Measurements from ENCODE around the gene OR5M3. TPM values are rescaled to one million over a fixed set of nuclear protein-coding genes. Genes with fewer than 3 reads are reported as not detected.

Gene OR5M3
- total and polyA plus RNA-seq, 2 donors: not detected

DNA sequence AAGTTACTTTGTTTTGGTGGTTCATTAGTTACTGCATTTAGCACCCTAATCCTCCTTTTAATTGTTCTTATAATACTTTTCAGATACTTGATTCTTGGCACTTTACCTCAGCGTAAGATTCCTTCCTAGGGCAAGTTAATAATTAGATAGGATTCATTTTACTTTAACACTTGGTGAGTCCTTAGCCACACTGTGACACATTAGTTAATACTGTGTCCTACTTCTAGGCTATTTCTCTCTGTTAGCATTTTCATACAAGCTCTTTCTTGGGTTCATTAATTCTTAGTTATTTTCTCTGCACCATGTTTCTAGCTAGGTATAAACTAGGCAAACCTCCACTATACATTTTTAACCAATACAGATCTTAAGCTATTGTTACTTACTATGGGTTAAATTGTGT, 16.1 kb downstream of the OR5M3 start:
- DNase-seq (ENCODE audit: low read depth in 6 of 9, low spot score in 9 of 9): no peak
- Histone ChIP-seq H3K27me3 (ENCODE audit: control insufficient read depth in 2 of 2, insufficient read depth in 1 of 2, low read length in 1 of 2) (no peaks in the 10 kb centered on the region), H3K27ac (ENCODE audit: low read depth in 1 of 2, low read length in 1 of 2) (no peak overlapping the region), H3K36me3 (ENCODE audit: control insufficient read depth in 2 of 2, insufficient read depth in 2 of 2, low read length in 1 of 2) (no peaks in the 10 kb centered on the region), H3K4me3 (ENCODE audit: low read length in 2 of 2) (no peak overlapping the region), H3K4me1 (ENCODE audit: control insufficient read depth in 2 of 2, insufficient read depth in 2 of 2, low read length in 2 of 2) (no peaks in the 10 kb centered on the region), H3K9me3 (ENCODE audit: control insufficient read depth in 2 of 2, insufficient read depth in 1 of 2, low read length in 1 of 2) (no peaks in the 10 kb centered on the region)
- WGBS: 95% methylated on average over 1 of the region's 1 CpG

DNA sequence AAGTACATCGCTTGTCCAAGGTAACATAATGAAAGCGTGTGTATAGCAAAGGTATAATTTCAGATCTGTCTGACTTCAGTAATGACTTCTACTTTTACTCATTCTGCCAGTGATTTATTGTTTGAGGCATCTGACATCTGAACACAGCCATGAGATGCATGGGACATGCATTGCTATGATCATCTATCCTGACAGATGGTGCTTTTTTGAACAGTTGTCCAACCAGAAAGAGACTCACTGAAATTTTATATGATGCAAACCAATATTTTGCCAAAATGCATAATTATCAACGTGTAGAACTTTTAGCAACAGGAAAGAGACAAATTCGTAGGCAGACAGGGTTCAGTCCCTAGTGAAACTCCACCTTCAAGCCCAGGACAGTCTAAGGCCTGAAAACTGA, 19.6 kb downstream of the OR5M3 start:
- Histone ChIP-seq H3K4me3 (ENCODE audit: low read length in 2 of 2) (no peak overlapping the region), H3K36me3 (ENCODE audit: control insufficient read depth in 2 of 2, insufficient read depth in 2 of 2, low read length in 1 of 2) (no peaks in the 10 kb centered on the region), H3K9me3 (ENCODE audit: control insufficient read depth in 2 of 2, insufficient read depth in 1 of 2, low read length in 1 of 2) (no peaks in the 10 kb centered on the region), H3K27me3 (ENCODE audit: control insufficient read depth in 2 of 2, insufficient read depth in 1 of 2, low read length in 1 of 2) (no peaks in the 10 kb centered on the region), H3K4me1 (ENCODE audit: control insufficient read depth in 2 of 2, insufficient read depth in 2 of 2, low read length in 2 of 2) (no peaks in the 10 kb centered on the region), H3K27ac (ENCODE audit: low read depth in 1 of 2, low read length in 1 of 2) (no peak overlapping the region)
- 79% methylated on average over 4 of the region's 4 CpGs for WGBS
- DNase-seq (ENCODE audit: low read depth in 6 of 9, low spot score in 9 of 9): no peak

Other genes with a start within 250 kb of the OR5M3 start
- not detected for gene OR5T2, start 239.1 kb downstream of the OR5M3 start, total RNA-seq
- gene OR5T2, start 239.1 kb downstream of the OR5M3 start, polyA plus RNA-seq: not detected
- gene OR5T3, start 221.1 kb downstream of the OR5M3 start, total RNA-seq: not detected
- gene OR5T3, start 221.1 kb downstream of the OR5M3 start, polyA plus RNA-seq: not detected
- gene OR5T1, start 199.2 kb downstream of the OR5M3 start, total RNA-seq: not detected
- gene OR5T1, start 199.2 kb downstream of the OR5M3 start, polyA plus RNA-seq: not detected
- gene OR8H1, start 181.1 kb downstream of the OR5M3 start, total RNA-seq: not detected
- gene OR8H1, start 181.1 kb downstream of the OR5M3 start, polyA plus RNA-seq: not detected
- not detected for gene OR8K3, start 158.2 kb downstream of the OR5M3 start, total RNA-seq
- gene OR8K3, start 158.2 kb downstream of the OR5M3 start, polyA plus RNA-seq: not detected
- not detected for gene OR8K1, start 127.3 kb downstream of the OR5M3 start, total RNA-seq
- gene OR8K1, start 127.3 kb downstream of the OR5M3 start, polyA plus RNA-seq: not detected
- not detected for gene OR8J1, start 119.1 kb downstream of the OR5M3 start, total RNA-seq
- not detected for gene OR8J1, start 119.1 kb downstream of the OR5M3 start, polyA plus RNA-seq
- gene OR8U1, start 97.7 kb downstream of the OR5M3 start, total RNA-seq: not detected
- gene OR8U1, start 97.7 kb downstream of the OR5M3 start, polyA plus RNA-seq: not detected
- not detected for gene OR5AL1, start 60.7 kb downstream of the OR5M3 start, total RNA-seq
- not detected for gene OR5AL1, start 60.7 kb downstream of the OR5M3 start, polyA plus RNA-seq
- gene OR5M8, start 18.0 kb upstream of the OR5M3 start, total RNA-seq: not detected
- gene OR5M8, start 18.0 kb upstream of the OR5M3 start, polyA plus RNA-seq: not detected
- gene OR5M11, start 69.9 kb upstream of the OR5M3 start, total RNA-seq: not detected
- gene OR5M11, start 69.9 kb upstream of the OR5M3 start, polyA plus RNA-seq: not detected
- not detected for gene OR5M10, start 104.4 kb upstream of the OR5M3 start, total RNA-seq
- gene OR5M10, start 104.4 kb upstream of the OR5M3 start, polyA plus RNA-seq: not detected
- not detected for gene OR5M1, start 141.5 kb upstream of the OR5M3 start, total RNA-seq
- gene OR5M1, start 141.5 kb upstream of the OR5M3 start, polyA plus RNA-seq: 0.09 TPM
- gene OR5AP2, start 169.1 kb upstream of the OR5M3 start, total RNA-seq: not detected
- not detected for gene OR5AP2, start 169.1 kb upstream of the OR5M3 start, polyA plus RNA-seq
- not detected for gene OR5AR1, start 190.3 kb upstream of the OR5M3 start, total RNA-seq
- gene OR5AR1, start 190.3 kb upstream of the OR5M3 start, polyA plus RNA-seq: not detected
- gene OR9G1, start 225.7 kb upstream of the OR5M3 start, total RNA-seq: not detected
- not detected for gene OR9G1, start 225.7 kb upstream of the OR5M3 start, polyA plus RNA-seq